Lower leg skin (tissue), 4 donors: ENCODE measurements around the gene ZFP36L1. TPM values are rescaled to one million over a fixed set of nuclear protein-coding genes. Genes with fewer than 3 reads are reported as not detected.

Experiments
- DNase-seq, 2 donors: peaks; one replicate each; pipeline ENCODE4 v3.0.0-alpha.2; 2019; ENCODE audit warnings: low spot score in 2 of 2
- H3K4me3 ChIP-seq: fragments of 200-600 bp; sonication (generic); 2 replicates; pipeline ENCODE4 v1.5.1; 2017; ENCODE audit warnings: mild to moderate bottlenecking, low read depth; ENCODE audit not compliant: poor library complexity, severe bottlenecking
- CTCF ChIP-seq, 3 donors: fragments of 450-650 bp; IDR thresholded peaks; one replicate each; pipeline ENCODE4 v1.5.1; 2016; ENCODE audit warnings: antibody characterized with exemption in 3 of 3, mild to moderate bottlenecking in 3 of 3, moderate library complexity in 2 of 3
- POLR2A ChIP-seq, 2 donors: fragments of 450-650 bp; IDR thresholded peaks; one replicate each; pipeline ENCODE4 v1.6.1; 2016 to 2017; ENCODE audit warnings: antibody characterized with exemption in 2 of 2, mild to moderate bottlenecking in 1 of 2, moderate library complexity in 1 of 2
- WGBS, 2 donors: methylation state at CpG; one replicate each; pipeline ENCODE4 v1.1.5; 2018; 5-methylcytosine and 5-hydroxymethylcytosine counted together
- intact Hi-C: fragments of 100-400 bp; cut with DNase I; formaldehyde crosslinking; loops from one replicate; pipeline ENCODE4 v1.15.0; 2023; ENCODE audit warnings: low total_unique reads
- total RNA-seq, 4 donors: library from RNA; depleted of rRNA; stranded (reverse); fragments of >200 nt; gene quantifications; one replicate each; pipeline ENCODE4 v1.1.0, GENCODE V29; 2016

The ZFP36L1 gene
- total RNA-seq, 4 donors from 2014 or later = 466 to 2,618 (median 922) TPM

- intact Hi-C loops = loop anchor here (5.0 to 10.0 kb wide), 3 partner anchors 80 to 540 kb away; no protein-coding TSS in a partner anchor
- DNase-seq = peak in 1 of 2 donors; percentile 90
- WGBS, 2 donors = 28 to 29% methylated on average over 15 of the region's 15 CpGs
- H3K4me3 ChIP-seq = no peak overlapping the region
- no peak for TF ChIP-seq POLR2A (IDR thresholded peaks at IDR 0.05)
Observed at GRCh38 chr14:68787092-68787992, 5.5 kb downstream of the ZFP36L1 start.

GRCh38 chr14:68786491-68787091 lies 6.3 kb downstream of the ZFP36L1 start:
- 38 to 42% methylated on average over 6 of the region's 6 CpGs for WGBS, 2 donors
- peak in 1 of 2 donors; percentile 86 for DNase-seq
- intact Hi-C loops = loop anchor here (5.0 to 10.0 kb wide), 3 partner anchors 79 to 539 kb away; no protein-coding TSS in a partner anchor
- H3K4me3 ChIP-seq = no peak overlapping the region
- TF ChIP-seq CTCF (IDR thresholded peaks at IDR 0.05) (no peak), POLR2A (IDR thresholded peaks at IDR 0.05) (no peak)

- intact Hi-C loops = loop anchor here (5.0 to 10.0 kb wide), 3 partner anchors 79 to 539 kb away; no protein-coding TSS in a partner anchor
- 26 to 30% methylated on average over 5 of the region's 5 CpGs for WGBS, 2 donors
- H3K4me3 ChIP-seq = no peak overlapping the region
- peak in 1 of 2 donors; percentile 84 for DNase-seq
- TF ChIP-seq CTCF (IDR thresholded peaks at IDR 0.05) (no peak), POLR2A (IDR thresholded peaks at IDR 0.05) (no peak)
Observed at GRCh38 chr14:68785534-68786490, 7.1 kb downstream of the ZFP36L1 start.

GRCh38 chr14:68784978-68785533 lies 7.8 kb downstream of the ZFP36L1 start:
- H3K4me3 ChIP-seq = no peak overlapping the region
- peak in 1 of 2 donors; percentile 87 for DNase-seq
- WGBS, 2 donors = 53 to 64% methylated on average over 6 of the region's 6 CpGs
- intact Hi-C loops = loop anchor here (5.0 to 10.0 kb wide), 3 partner anchors 78 to 538 kb away; no protein-coding TSS in a partner anchor
- no peak for TF ChIP-seq POLR2A (IDR thresholded peaks at IDR 0.05)
- no peak for TF ChIP-seq CTCF (IDR thresholded peaks at IDR 0.05)

GRCh38 chr14:68784226-68784910 lies 8.5 kb downstream of the ZFP36L1 start:
- H3K4me3 ChIP-seq = no peak overlapping the region
- peak in 1 of 2 donors; percentile 86 for DNase-seq
- 51 to 58% methylated on average over 3 to 5 of the region's 5 CpGs for WGBS, 2 donors
- no peak for TF ChIP-seq CTCF (IDR thresholded peaks at IDR 0.05)
- intact Hi-C loops = loop anchor here (10.0 kb wide), 1 partner anchor 330 kb away; no protein-coding TSS in a partner anchor
